Fibroblast of pulmonary artery (primary cell): ENCODE data around the gene TYW5.

Experiments used
- DNase-seq: peaks from one replicate; pipeline ENCODE4 v3.0.0-alpha.2; 2010; ENCODE audit warnings: low read depth
- H3K4me3 ChIP-seq: replicated peaks from 2 replicates; pipeline ENCODE4 v1.5.1; 2011; ENCODE audit warnings: low read depth, mild to moderate bottlenecking, control low read depth, low read length, moderate library complexity
- CTCF ChIP-seq: IDR thresholded peaks from 2 replicates; pipeline ENCODE4 v1.5.1; 2011; ENCODE audit warnings: mild to moderate bottlenecking, control low read depth, low read length, inconsistent platforms; ENCODE audit errors: missing control alignments

TYW5 gene

GRCh38 chr2:199901942-199902341 lies 53.3 kb downstream of the TYW5 start:
- no peak for TF ChIP-seq CTCF
- no peak for DNase-seq
- no peak overlapping the region for H3K4me3 ChIP-seq

- DNase-seq = no peak
- no peak overlapping the region for H3K4me3 ChIP-seq
- no peak for TF ChIP-seq CTCF
These were observed 58.7 kb downstream of the TYW5 start for GRCh38 chr2:199896617-199897016.

DNA sequence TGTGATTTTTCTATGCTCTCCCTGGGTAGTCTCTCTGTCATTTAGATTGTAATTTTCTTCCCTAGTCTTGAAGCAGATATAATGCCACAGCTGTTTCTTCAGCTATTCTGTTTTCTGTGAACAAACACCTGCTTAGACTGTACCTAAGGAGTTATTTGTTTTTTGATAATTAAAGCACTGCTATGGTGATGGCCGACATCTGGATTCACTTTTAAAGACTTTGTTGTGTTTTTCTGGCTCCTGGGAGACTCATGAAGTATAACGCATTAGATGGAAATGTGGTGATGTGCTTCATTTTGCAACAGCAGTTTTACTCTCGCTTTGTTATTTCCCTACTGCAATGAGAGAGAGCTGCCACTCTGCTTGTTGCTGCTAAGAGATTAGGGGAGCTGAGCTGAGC lies 59.9 kb downstream of the TYW5 start:
- DNase-seq = no peak
- no peak overlapping the region for H3K4me3 ChIP-seq
- TF ChIP-seq CTCF = no peak

DNA sequence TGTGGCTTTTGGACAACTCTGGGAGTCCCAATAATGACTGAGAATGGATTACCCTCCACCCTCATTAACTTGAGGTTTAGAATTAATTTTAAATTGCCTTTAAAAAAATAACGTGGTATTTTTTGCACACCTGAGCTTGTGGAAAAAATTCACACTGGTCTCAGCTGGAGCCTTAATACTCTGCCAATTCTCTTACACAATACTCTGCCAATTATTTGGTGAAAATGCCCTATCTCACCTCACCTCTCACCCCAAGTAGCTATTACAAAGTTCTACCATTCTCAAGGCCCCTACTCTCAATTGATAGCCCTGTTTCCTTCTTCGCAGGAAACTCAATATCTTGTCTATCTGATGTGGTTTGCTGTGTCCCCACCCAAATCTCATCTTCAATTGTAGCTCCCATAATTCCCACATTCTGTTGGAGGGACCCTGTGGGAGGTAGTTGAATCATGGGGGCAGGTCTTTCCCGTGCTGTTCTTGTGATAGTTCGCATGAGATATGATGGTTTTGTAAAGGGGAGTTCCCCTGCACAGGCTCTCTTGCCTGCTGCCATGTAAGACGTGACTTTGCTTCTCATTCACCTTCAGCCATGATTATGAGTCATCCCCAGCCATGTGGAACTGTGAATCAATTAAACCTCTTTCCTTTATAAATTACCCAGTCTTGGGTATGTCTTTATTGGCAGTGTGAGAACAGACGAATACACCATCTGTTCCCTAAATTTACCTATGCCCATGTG lies 71.6 kb downstream of the TYW5 start:
- H3K4me3 ChIP-seq = no peak overlapping the region
- no peak for DNase-seq
- no peak for TF ChIP-seq CTCF

- no peak for DNase-seq
- no peak for TF ChIP-seq CTCF
- no peak overlapping the region for H3K4me3 ChIP-seq
These were observed 72.6 kb downstream of the TYW5 start for GRCh38 chr2:199882667-199883066.
